Measurements from ENCODE around the gene MADD.
A peak's percentile ranks its signal among the peaks of the same experiment; 100 is the strongest.

MADD gene

DNA sequence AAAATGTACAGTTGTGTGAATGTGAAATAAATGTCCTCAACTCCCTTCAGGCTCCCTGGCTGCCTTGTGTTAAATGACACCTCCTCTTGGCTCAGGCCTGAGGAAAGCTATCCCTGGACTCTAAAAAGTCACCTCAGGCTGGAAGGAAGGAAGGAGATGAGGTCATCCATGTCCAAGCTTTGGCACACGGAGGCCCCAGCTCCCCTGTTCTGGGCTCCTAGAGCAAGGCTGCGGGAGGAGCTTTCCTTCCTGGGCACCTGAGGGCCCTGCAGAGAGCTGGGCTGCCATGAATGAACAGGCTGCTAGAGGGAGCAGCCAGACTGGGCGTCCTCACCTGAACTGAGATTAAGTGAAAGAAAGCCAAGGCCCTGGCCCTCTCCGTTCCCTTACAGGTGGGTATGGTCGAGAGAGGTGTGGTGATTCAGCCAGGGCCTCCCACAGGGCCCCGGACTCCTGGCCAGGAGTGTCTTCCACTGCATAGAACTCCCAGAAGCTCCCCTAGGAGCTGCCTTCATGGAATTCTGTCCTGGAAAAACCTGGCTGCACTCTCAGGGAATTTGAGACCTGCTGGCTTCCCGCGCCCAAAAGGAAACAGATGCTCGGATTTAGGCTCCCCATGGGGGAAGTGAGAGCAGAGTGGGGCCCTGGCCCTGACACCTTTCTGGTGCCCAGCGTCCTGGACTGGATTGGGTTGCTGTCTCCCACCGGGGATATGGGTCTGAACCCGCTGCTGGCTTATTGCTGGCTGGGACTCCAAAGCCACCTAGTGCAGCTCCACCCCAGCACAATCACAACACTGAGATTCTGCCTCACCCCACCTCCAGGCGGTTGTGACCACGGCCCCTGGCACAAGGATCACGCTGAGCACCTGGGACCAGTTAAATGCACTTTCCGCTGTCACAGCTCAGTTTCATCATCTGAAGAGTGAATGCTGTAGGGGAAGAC is 60.3 kb downstream of the MADD start:
- TF ChIP-seq TAF1 (IDR thresholded peaks at IDR 0.05; ENCODE audit: borderline replicate concordance, insufficient read depth, low read length) (no peak), FOXP2 (optimal IDR thresholded peaks at IDR 0.05; ENCODE audit: borderline replicate concordance, extremely low read depth, extremely low read length, insufficient read depth) (no peak), POLR2AphosphoS5 (IDR thresholded peaks at IDR 0.05; ENCODE audit: low read depth, low read length) (0 out of 2 replicates have a peak, but pooled peaks have one; percentile 16), SIN3A (IDR thresholded peaks at IDR 0.05; ENCODE audit: borderline replicate concordance, insufficient read depth, low read length) (no peak)
- TF ChIP-seq, protein P1, sequence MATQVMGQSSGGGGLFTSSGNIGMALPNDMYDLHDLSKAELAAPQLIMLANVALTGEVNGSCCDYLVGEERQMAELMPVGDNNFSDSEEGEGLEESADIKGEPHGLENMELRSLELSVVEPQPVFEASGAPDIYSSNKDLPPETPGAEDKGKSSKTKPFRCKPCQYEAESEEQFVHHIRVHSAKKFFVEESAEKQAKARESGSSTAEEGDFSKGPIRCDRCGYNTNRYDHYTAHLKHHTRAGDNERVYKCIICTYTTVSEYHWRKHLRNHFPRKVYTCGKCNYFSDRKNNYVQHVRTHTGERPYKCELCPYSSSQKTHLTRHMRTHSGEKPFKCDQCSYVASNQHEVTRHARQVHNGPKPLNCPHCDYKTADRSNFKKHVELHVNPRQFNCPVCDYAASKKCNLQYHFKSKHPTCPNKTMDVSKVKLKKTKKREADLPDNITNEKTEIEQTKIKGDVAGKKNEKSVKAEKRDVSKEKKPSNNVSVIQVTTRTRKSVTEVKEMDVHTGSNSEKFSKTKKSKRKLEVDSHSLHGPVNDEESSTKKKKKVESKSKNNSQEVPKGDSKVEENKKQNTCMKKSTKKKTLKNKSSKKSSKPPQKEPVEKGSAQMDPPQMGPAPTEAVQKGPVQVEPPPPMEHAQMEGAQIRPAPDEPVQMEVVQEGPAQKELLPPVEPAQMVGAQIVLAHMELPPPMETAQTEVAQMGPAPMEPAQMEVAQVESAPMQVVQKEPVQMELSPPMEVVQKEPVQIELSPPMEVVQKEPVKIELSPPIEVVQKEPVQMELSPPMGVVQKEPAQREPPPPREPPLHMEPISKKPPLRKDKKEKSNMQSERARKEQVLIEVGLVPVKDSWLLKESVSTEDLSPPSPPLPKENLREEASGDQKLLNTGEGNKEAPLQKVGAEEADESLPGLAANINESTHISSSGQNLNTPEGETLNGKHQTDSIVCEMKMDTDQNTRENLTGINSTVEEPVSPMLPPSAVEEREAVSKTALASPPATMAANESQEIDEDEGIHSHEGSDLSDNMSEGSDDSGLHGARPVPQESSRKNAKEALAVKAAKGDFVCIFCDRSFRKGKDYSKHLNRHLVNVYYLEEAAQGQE (IDR thresholded peaks at IDR 0.05; ENCODE audit: insufficient read depth in 1 of 2, low read depth in 2 of 2, low read length in 2 of 2): no peak

GRCh38 chr11:47331454-47332302 is 61.7 kb downstream of the MADD start:
- TF ChIP-seq POLR2AphosphoS5 (IDR thresholded peaks at IDR 0.05; ENCODE audit: low read depth, low read length): peak; percentile 13; the same call in 1 of the 2 replicates
- TF ChIP-seq, protein P1 (IDR thresholded peaks at IDR 0.05; ENCODE audit: insufficient read depth in 1 of 2, low read depth in 2 of 2, low read length in 2 of 2): no peak

GRCh38 chr11:47332303-47332711 is 62.4 kb downstream of the MADD start:
- TF ChIP-seq TAF1 (IDR thresholded peaks at IDR 0.05; ENCODE audit: borderline replicate concordance, insufficient read depth, low read length) (no peak), POLR2AphosphoS5 (IDR thresholded peaks at IDR 0.05; ENCODE audit: low read depth, low read length) (no peak), SIN3A (IDR thresholded peaks at IDR 0.05; ENCODE audit: borderline replicate concordance, insufficient read depth, low read length) (no peak), FOXP2 (optimal IDR thresholded peaks at IDR 0.05; ENCODE audit: borderline replicate concordance, extremely low read depth, extremely low read length, insufficient read depth) (no peak)
- TF ChIP-seq, protein P1 (IDR thresholded peaks at IDR 0.05; ENCODE audit: insufficient read depth in 1 of 2, low read depth in 2 of 2, low read length in 2 of 2): no peak

DNA sequence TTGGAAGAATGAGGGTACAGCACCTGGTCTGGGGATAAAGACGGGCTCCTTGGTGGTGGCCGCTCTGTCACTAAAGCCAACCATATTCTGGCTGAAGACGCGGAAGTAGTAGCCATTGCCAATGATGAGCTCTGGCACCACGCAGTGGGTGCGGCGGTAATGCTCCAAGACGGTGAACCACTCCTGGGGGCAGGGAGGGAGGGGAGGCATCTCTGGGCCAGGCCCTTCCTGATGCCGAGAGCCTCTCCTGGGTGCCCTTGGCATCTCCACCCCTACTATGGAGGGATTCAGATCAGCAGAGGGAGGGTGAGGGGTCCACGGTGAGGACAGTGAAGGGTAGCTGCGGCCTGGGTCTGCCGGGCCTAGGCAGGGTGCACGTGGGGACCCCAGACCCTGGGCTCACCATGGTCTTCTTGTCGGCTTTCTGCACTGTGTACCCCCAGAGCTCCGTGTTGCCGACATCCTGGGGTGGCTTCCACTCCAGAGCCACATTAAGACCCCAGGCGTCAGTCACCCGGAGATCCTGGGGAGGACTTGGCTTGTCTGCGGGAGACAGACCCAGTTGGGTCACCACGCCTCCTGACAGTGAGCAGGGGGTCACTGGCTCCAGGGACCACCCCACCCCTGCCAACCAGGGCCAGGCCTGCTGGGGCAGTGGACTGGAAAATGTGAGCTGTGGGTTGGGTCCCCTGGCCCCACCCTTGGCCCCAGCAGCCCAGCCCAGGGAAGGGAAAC is 63.0 kb downstream of the MADD start:
- no peak for TF ChIP-seq TAF1 (IDR thresholded peaks at IDR 0.05; ENCODE audit: borderline replicate concordance, insufficient read depth, low read length)
- TF ChIP-seq POLR2AphosphoS5 (IDR thresholded peaks at IDR 0.05; ENCODE audit: low read depth, low read length): no peak
- TF ChIP-seq SIN3A (IDR thresholded peaks at IDR 0.05; ENCODE audit: borderline replicate concordance, insufficient read depth, low read length): no peak
- TF ChIP-seq, protein P1 (IDR thresholded peaks at IDR 0.05; ENCODE audit: insufficient read depth in 1 of 2, low read depth in 2 of 2, low read length in 2 of 2): no peak
- no peak for TF ChIP-seq FOXP2 (optimal IDR thresholded peaks at IDR 0.05; ENCODE audit: borderline replicate concordance, extremely low read depth, extremely low read length, insufficient read depth)
